Posterior vena cava (tissue), 2 donors: Measurements from ENCODE around the gene GAPT. TPM values are rescaled to one million over a fixed set of nuclear protein-coding genes. Genes with fewer than 3 reads are reported as not detected.

Source experiments
- microRNA-seq, 2 donors: library from miRNA; unstranded; fragments of <30 nt; microRNA quantifications; one replicate each; pipeline ENCODE4 v1.2.0, GENCODE V29; 2020 to 2021; ENCODE audit warnings: borderline microRNAs expressed in 2 of 2
- total RNA-seq, 2 donors: library from RNA; stranded (reverse); fragmentation: NEBNext Ultra II Directional; extraction: Animal tissue kit (Norgen Biotek cat#: 25700); gene quantifications; one replicate each; pipeline ENCODE4 v1.2.1, GENCODE V29; 2021
- donor health status: DM: yes; HTN: yes; CAD: no.
- donor health status: DM: yes; HTN: yes; CAD: no.

GAPT gene
- total RNA-seq, 2 donors from 2014 or later = 1.3 to 2.5 TPM

Small RNA genes lying within 50 kb of the gene (microRNA-seq; reads per million reads assigned to microRNA genes)
- 0 reads per million in 2 donors for gene MIR548AE2

Other genes with a start within 250 kb of the GAPT start
- 10 to 100 TPM; 23.8 to 28.0 TPM for gene PLK2, start 31.3 kb upstream of the GAPT start, total RNA-seq
- 10 to 100 TPM; 10.6 to 11.7 TPM for gene RAB3C, start 91.6 kb downstream of the GAPT start, total RNA-seq